ENCODE results near the gene MYRIP.
"Not testable (repeated sequence)": the region's sequence is repeated elsewhere in the genome, so short reads cannot be mapped to it uniquely, and the experiment has no call there.

Gene MYRIP

DNA sequence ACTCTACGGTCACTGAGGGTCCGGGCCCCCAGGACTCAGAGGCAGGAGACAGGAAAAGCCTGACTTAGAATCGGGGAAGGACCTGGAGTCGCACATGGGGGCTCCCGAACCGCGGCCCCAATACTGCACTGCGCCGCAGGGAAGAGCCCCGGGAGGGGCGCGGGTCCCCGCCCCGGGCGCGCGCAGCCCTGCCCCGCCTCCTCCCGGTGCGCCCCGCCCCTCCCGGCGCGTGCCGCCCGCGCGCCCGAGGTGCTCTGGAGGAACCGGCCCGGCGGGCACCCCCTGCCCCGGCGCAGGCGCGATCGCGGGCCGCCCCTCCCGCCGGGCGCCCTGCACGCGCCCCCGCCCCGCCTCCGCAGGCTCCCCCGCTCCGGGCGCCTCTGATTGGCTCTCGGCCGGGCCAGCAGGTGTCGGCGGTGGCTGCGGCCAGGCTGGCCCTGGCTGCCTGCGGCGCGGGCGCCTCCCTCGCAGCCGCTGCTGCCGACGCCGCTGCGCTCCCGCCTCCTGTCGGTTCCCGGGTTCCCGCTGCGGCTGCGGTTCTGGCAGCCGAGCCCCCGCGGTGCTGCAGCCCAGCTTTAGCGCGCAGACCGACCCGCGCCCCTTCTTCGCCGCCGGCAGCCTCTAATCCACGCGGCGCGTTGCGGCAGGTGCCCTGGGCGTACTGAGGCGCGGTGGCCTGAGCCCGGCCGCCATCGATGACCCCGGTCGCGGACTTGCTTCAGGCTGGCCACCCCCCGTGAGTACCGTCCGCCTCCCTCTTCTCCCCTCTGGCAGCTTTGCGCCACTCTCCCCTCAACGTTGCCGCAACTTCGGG, at the start of gene MYRIP:
TSS of gene MYRIP (plus strand) at position 429 of the 814 bp plus-strand sequence. CDS start 91,208 bp downstream, outside the sequence.
- DNase-seq (ENCODE audit: low read depth in 2 of 2), result no peak

DNA sequence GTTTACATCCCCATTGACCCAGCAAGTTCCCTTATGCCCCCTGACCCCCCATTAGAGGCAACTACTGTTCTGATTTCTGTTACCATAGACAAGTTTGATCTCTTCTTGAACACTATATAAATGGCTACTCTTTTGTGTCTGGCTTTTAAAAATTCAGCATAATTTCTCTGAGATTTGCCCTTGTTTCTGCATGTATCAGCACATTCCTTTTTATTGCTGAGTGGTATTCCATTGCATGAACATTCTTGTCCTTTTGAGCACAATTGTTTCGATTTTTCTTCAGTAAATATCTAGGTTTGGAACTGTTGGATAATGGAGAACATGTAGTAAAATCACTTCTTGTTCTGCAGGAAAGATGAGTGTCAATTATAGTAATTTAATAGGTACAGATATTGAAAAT, 49.1 kb upstream of the MYRIP start:
- no peak for DNase-seq (ENCODE audit: low read depth in 2 of 2)

DNA sequence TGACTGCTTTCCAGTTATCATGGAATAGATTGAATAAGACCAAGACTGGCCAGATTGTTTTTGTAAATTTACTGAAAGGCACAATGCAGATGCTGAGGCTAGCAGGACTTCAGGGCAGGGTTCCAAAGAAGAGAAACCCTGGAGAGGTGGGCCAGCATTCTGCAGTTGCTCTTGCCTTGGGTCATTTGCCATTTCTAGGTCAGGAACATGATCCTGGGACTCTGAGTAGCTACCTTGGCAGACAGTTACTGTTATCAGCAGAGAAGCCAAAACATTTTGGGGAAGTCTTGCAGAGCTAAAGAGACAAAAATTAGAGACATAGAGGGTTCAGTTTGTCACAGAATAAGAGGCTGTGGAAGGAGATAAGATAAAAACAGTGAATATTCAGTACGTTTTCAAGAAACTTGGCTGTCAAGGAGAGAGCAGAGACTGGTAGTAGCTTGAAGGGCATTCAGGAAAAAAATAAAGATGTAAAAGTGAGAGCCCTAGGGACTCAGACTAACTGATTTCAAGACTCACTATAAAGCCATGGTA, 46.8 kb upstream of the MYRIP start:
- DNase-seq (ENCODE audit: low read depth in 2 of 2), result no peak

DNA sequence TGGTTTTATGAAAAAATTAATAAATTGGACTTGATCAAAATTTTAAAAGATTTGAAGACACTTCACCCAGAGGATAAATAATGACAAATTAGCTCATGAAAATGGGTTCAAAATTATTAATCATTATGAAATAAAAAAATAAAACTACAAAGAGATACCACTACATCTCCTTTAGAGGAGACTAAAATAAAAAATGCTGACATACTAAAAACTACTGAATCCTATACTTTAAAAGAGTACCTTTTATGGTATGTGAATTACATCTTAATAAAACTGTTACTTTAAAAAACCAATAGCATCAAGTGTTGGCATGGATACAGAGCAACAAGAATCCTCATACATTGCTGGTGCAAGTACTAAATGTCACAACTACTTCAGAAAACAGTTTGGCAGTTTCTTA, 46.0 kb upstream of the MYRIP start:
- DNase-seq (ENCODE audit: low read depth in 2 of 2), result no peak

DNA sequence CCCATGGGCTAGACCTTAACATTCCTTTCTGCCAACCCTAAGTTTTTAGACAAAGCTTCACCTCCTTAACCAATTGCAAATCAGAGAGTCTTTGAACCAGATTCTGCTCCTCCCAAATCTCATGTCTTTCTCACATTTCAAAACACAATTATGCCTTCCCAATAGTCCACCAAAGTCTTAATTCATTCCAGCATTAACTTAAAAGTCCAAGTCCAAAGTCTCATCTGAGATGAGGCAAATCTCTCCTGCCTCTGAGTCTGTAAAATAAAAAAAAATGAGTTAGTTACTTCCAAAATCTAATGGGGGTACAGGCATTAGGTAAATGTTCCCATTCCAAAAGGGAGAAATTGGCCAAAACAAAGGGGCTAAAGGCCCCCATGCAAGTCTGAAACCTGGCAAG, 43.8 kb upstream of the MYRIP start:
- no peak for DNase-seq (ENCODE audit: low read depth in 2 of 2)

DNA sequence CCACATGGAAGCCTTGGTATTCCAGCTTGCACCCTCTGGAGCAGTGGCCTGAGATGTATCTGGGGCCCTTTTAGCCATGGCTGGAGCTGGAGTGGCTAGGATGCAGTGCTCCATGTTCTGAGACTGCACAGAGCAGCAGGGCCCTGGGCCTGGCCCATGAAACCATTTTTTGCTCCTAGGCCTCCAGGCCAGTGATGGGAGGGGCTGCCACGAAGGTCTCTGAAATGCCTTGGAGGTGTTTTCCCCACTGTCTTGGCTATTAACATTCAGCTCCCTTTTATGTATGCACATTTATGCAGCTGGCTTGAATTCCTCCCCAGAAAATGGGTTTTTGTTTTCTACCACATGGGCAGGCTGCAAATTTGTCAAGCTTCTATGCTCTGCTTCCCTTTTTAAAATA, 43.0 kb upstream of the MYRIP start:
- no peak for DNase-seq (ENCODE audit: low read depth in 2 of 2)

DNA sequence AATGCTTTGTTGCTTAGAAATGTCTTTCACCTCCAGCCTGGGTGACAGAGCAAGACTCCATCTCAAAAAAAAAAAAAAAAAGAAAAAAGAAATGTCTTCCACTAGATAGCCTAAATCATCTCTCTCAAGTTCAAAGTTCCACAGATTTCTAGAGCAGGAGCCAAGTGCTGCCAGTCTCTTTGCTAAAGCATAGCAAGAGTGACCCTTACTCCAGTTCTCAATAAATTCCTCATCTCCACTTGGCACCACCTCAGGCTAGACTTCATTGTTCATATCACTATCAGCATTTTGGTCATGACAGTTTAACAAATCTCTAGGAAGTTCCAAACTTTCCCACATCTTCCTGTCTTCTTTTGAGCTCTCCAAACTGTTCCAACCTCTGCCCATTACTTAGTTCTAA, 42.5 kb upstream of the MYRIP start:
- DNase-seq (ENCODE audit: low read depth in 2 of 2), result not testable (repeated sequence)

DNA sequence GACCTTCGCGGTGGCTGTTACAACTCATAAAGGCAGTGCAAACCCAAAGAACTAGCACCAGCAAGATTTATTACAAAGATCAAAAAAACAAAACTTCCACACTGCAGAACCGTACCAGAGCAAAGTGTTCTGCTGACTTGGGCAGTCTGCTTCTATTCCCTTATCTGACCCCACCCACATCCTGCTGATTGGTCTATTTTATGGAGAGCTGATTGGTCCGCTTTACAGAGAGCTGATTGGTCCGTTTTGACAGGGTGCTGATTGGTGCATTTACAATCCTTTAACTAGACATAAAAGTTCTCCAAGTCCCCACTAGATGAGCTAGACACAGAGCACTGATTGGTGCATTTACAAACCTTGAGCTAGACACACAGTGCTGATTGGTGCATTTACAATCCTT, 31.2 kb upstream of the MYRIP start:
- DNase-seq (ENCODE audit: low read depth in 2 of 2), result not testable (repeated sequence)

DNA sequence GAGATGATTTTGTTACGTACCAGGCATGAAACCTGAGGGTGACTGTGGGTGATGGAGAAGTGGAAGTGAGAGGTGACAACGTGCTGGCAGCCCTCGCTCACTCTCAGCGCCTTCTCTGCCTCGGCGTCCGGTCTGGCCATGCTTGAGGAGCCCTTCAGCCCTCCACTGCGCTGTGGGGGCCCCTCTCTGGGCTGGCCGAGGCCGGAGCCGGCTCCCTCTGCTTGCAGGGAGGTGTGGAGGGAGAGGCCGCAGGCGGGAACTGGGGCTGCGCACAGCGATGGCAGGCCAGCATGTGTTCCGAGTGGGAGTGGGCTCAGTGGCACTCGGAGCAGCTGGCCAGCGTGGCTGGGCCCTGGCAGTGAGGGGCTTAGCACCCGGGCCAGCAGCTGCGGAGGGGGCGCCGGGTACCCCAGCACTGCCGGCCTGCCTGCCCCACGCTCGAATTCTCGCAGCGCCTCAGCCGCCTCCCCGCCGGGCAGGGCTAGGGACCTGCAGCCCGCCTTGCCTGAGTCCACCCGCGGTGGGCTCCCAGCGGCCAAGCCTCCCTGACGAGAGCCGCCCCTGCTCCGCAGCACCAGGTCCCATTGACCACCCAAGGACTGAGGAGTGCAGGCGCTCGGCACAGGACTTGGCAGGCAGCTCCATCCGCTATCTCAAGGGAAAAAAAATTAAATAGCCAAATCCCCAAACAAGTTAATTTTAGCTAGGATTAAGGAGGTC, 29.7 kb upstream of the MYRIP start:
- DNase-seq (ENCODE audit: low read depth in 2 of 2), result no peak

DNA sequence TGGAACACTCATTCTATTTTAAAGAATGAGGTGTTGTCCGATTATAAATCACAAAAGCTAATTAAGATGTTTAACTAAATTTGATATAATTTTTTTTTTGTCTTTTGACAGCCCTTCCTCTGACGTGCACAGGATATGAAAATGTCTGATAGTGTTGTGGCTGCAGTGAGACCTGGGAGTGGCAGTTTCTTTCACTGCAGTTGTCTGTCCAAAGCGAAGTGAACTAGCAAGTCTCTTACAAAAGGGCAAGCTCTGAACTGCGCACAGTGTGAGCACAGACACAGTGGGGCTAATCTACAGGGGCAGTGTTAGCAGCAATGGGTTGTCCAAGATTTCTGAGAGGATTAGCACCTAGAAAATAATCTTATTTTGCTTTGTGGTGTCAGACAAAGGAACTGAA, 29.1 kb upstream of the MYRIP start:
- no peak for DNase-seq (ENCODE audit: low read depth in 2 of 2)

DNA sequence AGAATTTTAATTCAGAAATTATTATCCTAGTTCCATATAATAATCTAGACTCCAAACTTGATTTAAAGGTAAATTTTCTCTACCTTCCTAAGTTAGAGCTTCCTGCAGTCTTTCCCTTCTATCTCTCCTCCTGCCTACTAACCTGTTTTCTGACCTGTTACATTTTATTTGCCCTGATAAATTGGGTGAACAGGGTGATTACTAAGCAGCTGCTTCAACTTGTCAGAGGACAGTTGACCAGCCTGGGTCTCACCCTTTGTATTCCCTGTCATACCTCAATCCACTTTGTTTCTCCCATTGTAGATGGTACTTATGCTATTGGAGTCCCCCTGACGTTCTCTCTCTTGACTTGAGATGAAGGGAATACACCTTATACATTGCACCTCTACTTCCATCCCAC, 28.4 kb upstream of the MYRIP start:
- DNase-seq (ENCODE audit: low read depth in 2 of 2), result no peak

DNA sequence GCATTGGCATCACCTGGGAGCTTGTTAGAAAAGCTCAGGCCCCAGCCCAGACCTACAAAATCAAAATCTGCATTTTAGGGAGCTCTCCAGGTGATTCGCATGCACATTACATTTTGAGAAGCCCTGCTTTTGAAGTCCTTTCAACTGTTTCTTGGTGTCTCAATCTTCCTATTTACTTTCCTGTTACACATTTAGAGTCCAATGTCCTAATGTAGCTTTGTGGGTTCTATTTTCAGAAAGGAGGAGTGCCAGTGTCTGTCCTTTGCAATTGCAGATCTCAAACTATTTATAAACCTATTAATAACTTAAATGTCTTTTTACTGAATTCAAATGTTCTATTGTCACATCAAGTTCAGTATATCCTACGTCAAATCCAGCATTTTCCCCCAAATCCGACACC, 27.8 kb upstream of the MYRIP start:
- DNase-seq (ENCODE audit: low read depth in 2 of 2), result no peak

DNA sequence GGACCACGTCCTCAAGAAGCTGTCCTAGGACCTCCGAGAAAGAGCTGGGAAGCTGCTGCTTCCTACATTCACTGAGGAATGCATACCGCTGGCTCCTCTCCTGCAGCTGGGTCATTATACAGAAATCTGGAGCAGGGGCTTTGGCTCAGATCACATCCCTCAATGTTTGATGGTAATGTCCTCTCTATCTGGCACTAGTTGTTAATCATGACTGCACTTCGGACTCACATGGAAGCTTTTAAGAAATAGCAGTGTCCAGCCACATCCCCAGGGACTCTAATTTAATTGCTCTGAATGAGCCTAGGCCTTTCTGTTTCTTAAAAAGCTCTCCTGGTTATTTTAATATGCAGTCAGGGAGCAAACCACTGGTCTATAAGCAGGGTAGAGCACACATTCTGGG, 25.7 kb upstream of the MYRIP start:
- no peak for DNase-seq (ENCODE audit: low read depth in 2 of 2)

DNA sequence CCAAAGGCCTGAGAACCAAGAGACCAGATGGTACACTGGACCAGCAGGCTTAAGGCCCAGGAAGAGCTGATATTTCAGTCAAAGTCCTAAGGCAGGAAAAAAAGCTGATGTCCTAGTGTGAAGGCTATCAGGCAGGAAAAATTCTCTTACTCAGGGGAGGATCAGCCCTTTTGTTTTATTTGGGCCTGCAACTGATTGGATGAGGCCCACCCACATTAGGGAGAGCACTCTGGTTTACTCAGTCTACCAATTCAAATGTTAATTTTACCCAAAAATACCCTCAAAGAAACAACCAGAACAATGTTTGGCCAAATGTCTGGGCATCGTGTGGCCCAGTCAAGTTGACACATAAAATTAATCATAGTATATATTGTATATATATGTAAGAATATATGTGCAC, 24.5 kb upstream of the MYRIP start:
- no peak for DNase-seq (ENCODE audit: low read depth in 2 of 2)

DNA sequence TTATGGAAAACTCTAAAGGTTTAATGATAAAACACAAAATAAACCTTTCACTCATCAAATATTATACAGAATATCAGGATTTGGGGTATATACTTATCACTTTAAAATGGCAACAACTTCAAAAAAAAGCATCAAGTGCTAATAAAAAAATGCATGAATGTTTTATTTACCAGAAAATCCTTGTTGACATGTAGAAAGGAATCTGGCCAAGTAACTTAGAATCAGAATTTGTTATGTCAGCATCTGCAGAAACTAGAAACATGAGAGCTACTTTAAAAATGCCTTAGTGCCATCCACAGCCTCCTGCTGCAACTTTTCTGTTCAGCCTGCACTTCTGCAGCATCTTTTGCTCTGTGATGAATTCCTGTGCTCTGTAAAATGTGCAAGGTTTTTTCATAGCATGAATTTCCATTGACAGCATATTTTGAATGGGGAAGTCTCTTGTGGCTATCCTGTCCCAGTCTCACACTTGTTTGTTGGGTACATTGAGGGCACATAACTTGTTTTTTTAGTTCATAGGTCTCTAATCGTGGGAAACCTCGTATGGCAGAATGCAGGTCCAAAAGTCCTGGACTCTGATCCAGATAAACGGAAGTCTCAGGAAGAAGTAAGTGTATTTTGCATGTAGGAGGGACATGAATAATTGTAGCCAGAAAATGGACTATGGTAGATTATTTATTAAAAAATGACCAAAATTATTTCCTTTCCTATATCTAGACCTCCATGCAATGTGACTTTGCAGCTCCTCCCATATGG, 21.1 kb upstream of the MYRIP start:
- DNase-seq (ENCODE audit: low read depth in 2 of 2), result no peak

DNA sequence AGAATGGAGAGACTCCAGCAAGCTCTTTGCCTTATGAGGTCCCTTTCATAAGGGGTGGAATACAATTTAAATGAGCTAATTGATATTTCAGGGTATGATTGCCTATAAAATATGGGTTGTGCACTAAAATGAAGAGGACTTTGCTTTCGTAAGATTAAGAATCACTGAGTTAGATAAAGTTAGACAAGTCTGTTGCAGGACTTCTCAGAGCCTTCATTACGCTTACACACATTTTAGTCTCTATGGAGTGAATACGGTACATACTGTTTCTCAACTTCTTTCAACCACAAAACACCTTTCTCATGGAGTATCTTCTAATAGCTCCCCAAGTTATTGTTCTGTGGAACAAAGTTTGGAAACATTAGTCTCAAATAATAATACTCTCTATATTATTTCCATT, 17.8 kb upstream of the MYRIP start:
- no peak for DNase-seq (ENCODE audit: low read depth in 2 of 2)

DNA sequence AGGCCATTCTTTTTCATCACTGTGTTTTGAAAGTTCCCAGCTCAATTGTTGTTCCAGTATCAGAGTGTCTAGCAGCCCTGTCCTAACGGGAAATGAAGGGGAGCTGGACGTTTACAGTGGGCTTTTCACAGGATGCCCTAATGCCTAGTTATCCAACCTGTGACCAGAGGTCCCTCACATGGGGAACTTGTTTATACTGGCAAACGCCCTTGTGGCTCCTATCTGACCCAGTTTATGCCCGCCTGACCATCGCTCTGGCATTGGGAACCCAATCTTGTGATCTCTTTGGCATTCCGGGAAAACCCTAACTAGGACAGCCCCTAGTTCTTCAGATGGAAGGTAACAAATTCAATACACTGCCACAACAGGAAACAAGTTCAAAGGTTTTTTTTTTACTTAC, 14.5 kb upstream of the MYRIP start:
- no peak for DNase-seq (ENCODE audit: low read depth in 2 of 2)

DNA sequence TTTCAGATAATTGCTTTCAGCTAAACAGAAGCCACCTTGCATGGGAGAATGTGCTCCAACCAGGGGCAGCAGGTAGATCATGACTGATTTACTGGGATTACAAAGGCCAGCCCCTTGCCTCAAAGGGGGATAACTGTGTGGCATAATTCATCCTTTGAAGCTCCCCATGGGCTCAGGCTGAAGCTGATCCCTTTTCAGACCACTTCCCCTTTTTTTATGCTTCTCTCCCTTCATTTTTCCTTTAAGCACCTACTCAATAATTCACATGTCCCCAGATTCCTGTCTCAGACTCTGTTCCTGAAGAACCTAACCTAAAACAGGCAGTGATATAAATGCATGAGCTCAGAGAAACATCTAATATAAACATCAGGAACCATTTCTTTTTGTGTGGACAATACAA, 8.2 kb upstream of the MYRIP start:
- DNase-seq (ENCODE audit: low read depth in 2 of 2), result no peak

DNA sequence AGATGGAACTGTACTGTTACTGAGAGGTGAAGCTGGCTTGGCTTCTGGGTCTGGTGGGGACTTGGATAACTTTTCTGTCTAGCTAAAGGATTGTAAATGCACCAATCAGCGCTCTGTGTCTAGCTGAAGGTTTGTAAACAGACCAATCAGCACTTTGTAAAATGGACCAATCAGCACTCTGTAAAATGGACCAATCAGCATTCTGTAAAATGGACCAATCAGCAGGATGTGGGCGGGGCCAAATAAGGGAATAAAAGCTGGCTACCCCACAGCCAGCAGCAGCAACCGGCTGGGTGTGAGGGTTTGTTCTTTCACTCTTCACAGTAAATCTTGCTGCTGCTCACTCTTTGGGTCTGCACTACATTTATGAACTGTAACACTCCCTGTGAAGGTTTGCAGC, 6.9 kb upstream of the MYRIP start:
- DNase-seq (ENCODE audit: low read depth in 2 of 2), result not testable (repeated sequence)

DNA sequence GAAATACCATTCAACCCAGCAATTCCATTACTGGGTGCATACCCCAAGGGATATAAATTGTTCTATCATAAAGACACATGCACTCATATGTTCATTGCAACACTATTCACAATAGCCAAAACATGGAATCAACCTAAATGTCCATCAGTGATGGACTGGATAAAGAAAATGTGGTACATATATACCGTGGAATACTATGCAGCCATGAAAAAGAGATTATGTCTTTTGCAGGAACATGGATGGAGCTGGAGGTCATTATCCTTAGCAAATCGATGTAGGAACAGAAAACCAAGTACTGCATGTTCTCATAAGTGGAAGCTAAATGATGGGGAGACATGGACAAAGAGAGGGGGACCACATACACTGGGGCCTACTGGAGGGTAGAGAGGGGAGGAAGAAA, 5.5 kb upstream of the MYRIP start:
- no peak for DNase-seq (ENCODE audit: low read depth in 2 of 2)

DNA sequence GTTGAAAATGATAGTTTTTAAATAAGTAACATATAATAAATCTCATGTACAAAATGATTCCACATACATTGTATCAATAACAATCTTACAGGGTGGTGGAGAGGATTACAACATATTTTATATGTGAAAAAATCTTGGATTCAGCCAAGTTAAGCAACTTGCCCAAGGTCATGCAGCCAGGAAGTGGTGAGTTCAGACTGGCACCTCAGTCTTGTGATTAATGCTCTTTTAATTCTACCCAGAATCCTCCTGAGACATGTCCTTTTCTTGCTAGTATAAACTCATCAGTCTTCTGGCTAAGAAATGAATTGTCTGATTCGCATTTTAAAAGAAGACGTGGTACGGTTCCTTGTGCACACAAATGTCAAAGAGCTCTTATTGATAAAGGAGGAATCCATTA, 4.5 kb upstream of the MYRIP start:
- DNase-seq (ENCODE audit: low read depth in 2 of 2), result no peak

DNA sequence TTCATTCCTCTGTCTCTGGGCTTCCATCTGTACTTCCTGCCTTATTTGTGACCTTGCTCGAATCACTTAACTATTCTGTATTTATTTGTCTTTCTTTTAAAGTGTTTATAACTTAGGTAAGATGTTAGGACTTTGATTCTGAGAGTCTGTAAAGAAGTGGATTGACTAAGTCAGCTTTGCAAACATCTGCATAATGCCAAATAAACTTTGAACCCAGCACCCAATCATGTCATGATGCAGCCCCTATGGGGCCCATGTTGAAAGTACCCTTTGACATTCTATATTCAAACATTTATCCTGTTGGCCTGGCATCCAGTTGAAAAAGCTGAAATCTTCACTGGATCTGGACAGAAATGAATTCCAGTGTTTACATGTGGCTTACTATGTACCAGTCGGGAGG, 3.8 kb upstream of the MYRIP start:
- no peak for DNase-seq (ENCODE audit: low read depth in 2 of 2)
